ENCODE data around the gene CHML.

- TF ChIP-seq SUZ12 (IDR thresholded peaks at IDR 0.05; ENCODE audit: low read length) = no peak
- no peak for TF ChIP-seq KDM4A (IDR thresholded peaks at IDR 0.05; ENCODE audit: low read depth, low read length, severe bottlenecking)
- TF ChIP-seq MAX (IDR thresholded peaks at IDR 0.05) = no peak
- TF ChIP-seq, protein P1, sequence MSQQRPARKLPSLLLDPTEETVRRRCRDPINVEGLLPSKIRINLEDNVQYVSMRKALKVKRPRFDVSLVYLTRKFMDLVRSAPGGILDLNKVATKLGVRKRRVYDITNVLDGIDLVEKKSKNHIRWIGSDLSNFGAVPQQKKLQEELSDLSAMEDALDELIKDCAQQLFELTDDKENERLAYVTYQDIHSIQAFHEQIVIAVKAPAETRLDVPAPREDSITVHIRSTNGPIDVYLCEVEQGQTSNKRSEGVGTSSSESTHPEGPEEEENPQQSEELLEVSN (IDR thresholded peaks at IDR 0.05) = no peak
- TF ChIP-seq CTCF (IDR thresholded peaks at IDR 0.05; ENCODE audit: control extremely low read depth in 1 of 3, insufficient read depth in 1 of 3, low read depth in 1 of 3, low read length in 3 of 3) = no peak
- no peak for TF ChIP-seq JUN (IDR thresholded peaks at IDR 0.05; ENCODE audit: low read depth, low read length)
- no peak for TF ChIP-seq EP300 (IDR thresholded peaks at IDR 0.05; ENCODE audit: borderline replicate concordance in 1 of 2, low read depth in 2 of 2, low read length in 2 of 2)
- no peak for TF ChIP-seq GABPA (IDR thresholded peaks at IDR 0.05; ENCODE audit: borderline replicate concordance, insufficient read depth, low read length)
Observed at GRCh38 chr1:241678536-241678935, 38.4 kb upstream of the CHML start.

Measured in H1 (cell line).